ENCODE data around the gene ZBTB2.
"Not testable (repeated sequence)": the region's sequence is repeated elsewhere in the genome, so short reads cannot be mapped to it uniquely, and the experiment has no call there.

ZBTB2 gene

GRCh38 chr6:151320140-151320539 is 71.2 kb downstream of the ZBTB2 start:
- no peak for TF ChIP-seq CTCF (IDR thresholded peaks at IDR 0.05; ENCODE audit: borderline replicate concordance, extremely low read depth, low read length, poor library complexity, severe bottlenecking)
- no peak for TF ChIP-seq EZH2 (IDR thresholded peaks at IDR 0.05; ENCODE audit: borderline replicate concordance, low read depth, low read length, severe bottlenecking)
- Histone ChIP-seq H3K4me1 (ENCODE audit: insufficient read depth, low read length) (peaks cover 9% of the 10 kb centered on the region; the same call in 1 of the 2 replicates), H3K27ac (ENCODE audit: low read length) (no peak overlapping the region), H3K27me3 (ENCODE audit: insufficient read depth, low read length, poor library complexity) (no peaks in the 10 kb centered on the region), H3K9me3 (ENCODE audit: insufficient read depth, low read length, severe bottlenecking) (no peaks in the 10 kb centered on the region), H3K9ac (ENCODE audit: low read depth, low read length) (no peak overlapping the region), H3K4me3 (ENCODE audit: low read depth in 1 of 2, low read length in 2 of 2) (no peak overlapping the region), H4K20me1 (ENCODE audit: insufficient read depth, low read length) (no peaks in the 10 kb centered on the region), H3K36me3 (ENCODE audit: insufficient read depth, low read length) (no peaks in the 10 kb centered on the region), H2AFZ (ENCODE audit: low read depth, low read length) (no peak overlapping the region), H3K79me2 (ENCODE audit: insufficient read depth, low read length) (no peaks in the 10 kb centered on the region), H3K4me2 (ENCODE audit: insufficient read depth, low read length) (no peak overlapping the region)
- DNase-seq = no peak
- no peak for ATAC-seq (ENCODE audit: insufficient read depth, low read depth)

- Histone ChIP-seq H4K20me1 (ENCODE audit: insufficient read depth, low read length) (no peaks in the 10 kb centered on the region), H3K27me3 (ENCODE audit: insufficient read depth, low read length, poor library complexity) (no peaks in the 10 kb centered on the region), H3K9me3 (ENCODE audit: insufficient read depth, low read length, severe bottlenecking) (no peaks in the 10 kb centered on the region), H3K4me3 (ENCODE audit: low read depth in 1 of 2, low read length in 2 of 2) (no peak overlapping the region), H3K9ac (ENCODE audit: low read depth, low read length) (no peak overlapping the region), H2AFZ (ENCODE audit: low read depth, low read length) (no peak overlapping the region), H3K79me2 (ENCODE audit: insufficient read depth, low read length) (no peaks in the 10 kb centered on the region), H3K36me3 (ENCODE audit: insufficient read depth, low read length) (no peaks in the 10 kb centered on the region), H3K4me1 (ENCODE audit: insufficient read depth, low read length) (no peaks in the 10 kb centered on the region), H3K4me2 (ENCODE audit: insufficient read depth, low read length) (no peak overlapping the region), H3K27ac (ENCODE audit: low read length) (no peak overlapping the region)
- TF ChIP-seq CTCF (IDR thresholded peaks at IDR 0.05; ENCODE audit: borderline replicate concordance, extremely low read depth, low read length, poor library complexity, severe bottlenecking) = no peak
- TF ChIP-seq EZH2 (IDR thresholded peaks at IDR 0.05; ENCODE audit: borderline replicate concordance, low read depth, low read length, severe bottlenecking) = no peak
- ATAC-seq (ENCODE audit: insufficient read depth, low read depth) (no peak), DNase-seq (no peak)
These were observed 73.4 kb downstream of the ZBTB2 start for GRCh38 chr6:151317995-151318365.

- Histone ChIP-seq H3K4me2 (ENCODE audit: insufficient read depth, low read length) (no peak overlapping the region), H2AFZ (ENCODE audit: low read depth, low read length) (no peak overlapping the region), H3K9ac (ENCODE audit: low read depth, low read length) (no peak overlapping the region), H3K79me2 (ENCODE audit: insufficient read depth, low read length) (no peaks in the 10 kb centered on the region), H4K20me1 (ENCODE audit: insufficient read depth, low read length) (no peaks in the 10 kb centered on the region), H3K27ac (ENCODE audit: low read length) (no peak overlapping the region), H3K36me3 (ENCODE audit: insufficient read depth, low read length) (no peaks in the 10 kb centered on the region), H3K4me1 (ENCODE audit: insufficient read depth, low read length) (no peaks in the 10 kb centered on the region), H3K4me3 (ENCODE audit: low read depth in 1 of 2, low read length in 2 of 2) (no peak overlapping the region), H3K9me3 (ENCODE audit: insufficient read depth, low read length, severe bottlenecking) (no peaks in the 10 kb centered on the region), H3K27me3 (ENCODE audit: insufficient read depth, low read length, poor library complexity) (no peaks in the 10 kb centered on the region)
- ATAC-seq (ENCODE audit: insufficient read depth, low read depth) = no peak
- no peak for DNase-seq
- TF ChIP-seq CTCF (IDR thresholded peaks at IDR 0.05; ENCODE audit: borderline replicate concordance, extremely low read depth, low read length, poor library complexity, severe bottlenecking) (no peak), EZH2 (IDR thresholded peaks at IDR 0.05; ENCODE audit: borderline replicate concordance, low read depth, low read length, severe bottlenecking) (no peak)
These were observed 74.0 kb downstream of the ZBTB2 start for GRCh38 chr6:151317103-151317994.

GRCh38 chr6:151315661-151316060 is 75.7 kb downstream of the ZBTB2 start:
- H3K9me3 ChIP-seq (ENCODE audit: insufficient read depth, low read length, severe bottlenecking); H3K27me3 ChIP-seq (ENCODE audit: insufficient read depth, low read length, poor library complexity); H4K20me1 ChIP-seq (ENCODE audit: insufficient read depth, low read length); H2AFZ ChIP-seq (ENCODE audit: low read depth, low read length); DNase-seq; H3K79me2 ChIP-seq (ENCODE audit: insufficient read depth, low read length); H3K4me1 ChIP-seq (ENCODE audit: insufficient read depth, low read length); H3K9ac ChIP-seq (ENCODE audit: low read depth, low read length); H3K4me2 ChIP-seq (ENCODE audit: insufficient read depth, low read length); H3K4me3 ChIP-seq (ENCODE audit: low read depth in 1 of 2, low read length in 2 of 2); ATAC-seq (ENCODE audit: insufficient read depth, low read depth); H3K36me3 ChIP-seq (ENCODE audit: insufficient read depth, low read length); H3K27ac ChIP-seq (ENCODE audit: low read length): not testable (repeated sequence)
